K562 (cell line): Measurements from ENCODE around the gene TAF3. TPM values are rescaled to one million over a fixed set of nuclear protein-coding genes. Genes with fewer than 3 reads are reported as not detected.

Source experiments
- MCM7 ChIP-seq, 2 experiments: fragments of 450-650 bp; IDR thresholded peaks; 2 replicates each; pipeline ENCODE4 v1.6.1; 2016 to 2018
- PATZ1 ChIP-seq: fragments of 250-450 bp; sonication (Bioruptor Pico); IDR thresholded peaks from 2 replicates; pipeline ENCODE4 v1.5.0; 2020; ENCODE audit warnings: mild to moderate bottlenecking, borderline replicate concordance
- TFE3 ChIP-seq: fragments of 450-650 bp; formaldehyde crosslinking; IDR thresholded peaks from 2 replicates; pipeline ENCODE4 v1.4.0; 2020; ENCODE audit warnings: mild to moderate bottlenecking, mixed read lengths
- USF2 ChIP-seq: sonication (generic); formaldehyde crosslinking; IDR thresholded peaks from 2 replicates; pipeline ENCODE4 v1.5.0; 2020; ENCODE audit warnings: missing genetic modification reagents
- ZBTB1 ChIP-seq: sonication (generic); formaldehyde crosslinking; IDR thresholded peaks from 2 replicates; pipeline ENCODE4 v1.8.1; 2023; ENCODE audit warnings: missing genetic modification reagents, low read depth, mild to moderate bottlenecking, borderline replicate concordance
- polyA plus RNA-seq, 8 experiments: library from polyadenylated mRNA; depleted of rRNA in 4 of 8; stranded (reverse) in 5 of 8; unstranded in 3 of 8; fragments of >200 nt; fragmentation: Nextera tagmentation in 2 of 8; fragmentation: Illumina TruSeq in 1 of 8; extraction: Ambion mirVana in 2 of 8; extraction: Trizol in 1 of 8; gene quantifications; 2 replicates each; pipeline versions ENCODE4 v1.2.1 to v1.2.3, GENCODE V29; 2011 to 2014; ENCODE audit warnings: inconsistent platforms in 1 of 8, missing spikeins in 1 of 8
- total RNA-seq, 7 experiments: library from RNA; depleted of rRNA in 6 of 7; stranded (reverse); fragments of >200 nt in 6 of 7; fragmentation: Illumina TruSeq in 2 of 7; extraction: Trizol in 2 of 7; gene quantifications; 2 replicates each; pipeline versions ENCODE4 v1.2.1 to v1.2.3, GENCODE V29; 2011 to 2021; ENCODE audit warnings: low replicate concordance in 1 of 7

Gene TAF3
- total and polyA plus RNA-seq, 9 of the 15 experiments (the other 6 are each of a cell fraction or from before 2014, with no cell fraction given) = 1.5 to 9.9 (median 4.1) TPM

GRCh38 chr10:8032558-8032957, 214.3 kb downstream of the TAF3 start (continued):
- TF ChIP-seq PATZ1 (CRISPR knock-in tag) = no peak
- no peak for TF ChIP-seq TFE3 (CRISPR knock-in tag)
- TF ChIP-seq ZBTB1 (CRISPR knock-in tag) = no peak
- TF ChIP-seq USF2 (CRISPR knock-in tag) = 0 out of 2 replicates have a peak, but pooled peaks have one; percentile 6
- TF ChIP-seq MCM7 (IDR thresholded peaks at IDR 0.05) = no peak
